ENCODE measurements around the gene PNO1. TPM values are rescaled to one million over a fixed set of nuclear protein-coding genes. Genes with fewer than 3 reads are reported as not detected.

Gene PNO1
- polyA plus RNA-seq, 1 donor (not counting 4 experiments of a cell fraction or from before 2014, with no cell fraction given), result 22.5 TPM

GRCh38 chr2:68190991-68191731, 33.5 kb downstream of the PNO1 start:
- peak; percentile 79 for FAIRE-seq
- no peak overlapping the region for H2AFZ ChIP-seq (ENCODE audit: control insufficient read depth, low read length)
- H3K4me2 ChIP-seq (ENCODE audit: control insufficient read depth, extremely low read depth, insufficient read depth, low read depth, low read length), result peak overlapping the region; percentile 4
- dilution Hi-C loops (cut with MboI; ENCODE audit: extremely low pct_ligation_motif_present, low sequenced_read_pairs), result no loop called here
- no peaks in the 10 kb centered on the region for H3K9me3 ChIP-seq (ENCODE audit: control insufficient read depth, low read depth, low read length)
- no peaks in the 10 kb centered on the region for H3K9me1 ChIP-seq (ENCODE audit: control insufficient read depth, extremely low read depth, insufficient read depth, low read length)
- no peaks in the 10 kb centered on the region for H4K20me1 ChIP-seq (ENCODE audit: control insufficient read depth, extremely low read depth, insufficient read depth, low read length)
- H3K79me2 ChIP-seq (ENCODE audit: control insufficient read depth, insufficient read depth, low read length), result peaks cover 69% of the 10 kb centered on the region
- H3K4me1 ChIP-seq (ENCODE audit: control insufficient read depth, extremely low read depth, insufficient read depth, low read length), result peaks cover 29% of the 10 kb centered on the region
- H3K27me3 ChIP-seq (ENCODE audit: control insufficient read depth, extremely low read depth, insufficient read depth, low read length), result no peaks in the 10 kb centered on the region
- peak overlapping the region; percentile 23 for H3K9ac ChIP-seq (ENCODE audit: control insufficient read depth, extremely low read depth, insufficient read depth, low read length)
- no peak for DNase-seq (ENCODE audit: low read depth, low spot score)
- no peaks in the 10 kb centered on the region for H3K36me3 ChIP-seq (ENCODE audit: control insufficient read depth in 2 of 2, extremely low read depth in 1 of 2, insufficient read depth in 2 of 2, low read length in 2 of 2)
- H3K27ac ChIP-seq (ENCODE audit: control insufficient read depth, insufficient read depth, low read length), result peak overlapping the region; percentile 81
- no peak overlapping the region for H3K4me3 ChIP-seq (ENCODE audit: control insufficient read depth in 2 of 3, extremely low read depth in 1 of 3, insufficient read depth in 2 of 3, low read depth in 1 of 3, low read length in 3 of 3)
- TF ChIP-seq CTCF (optimal IDR thresholded peaks at IDR 0.05 in 1 of 3, IDR thresholded peaks at IDR 0.05 in 1 of 3, conservative IDR thresholded peaks at IDR 0.05 in 1 of 3; ENCODE audit: extremely low read depth in 1 of 3, insufficient read depth in 2 of 3, low read length in 3 of 3) (no peak), EZH2 (IDR thresholded peaks at IDR 0.05; ENCODE audit: low read length) (no peak)

- no peaks in the 10 kb centered on the region for H3K36me3 ChIP-seq (ENCODE audit: control insufficient read depth in 2 of 2, extremely low read depth in 1 of 2, insufficient read depth in 2 of 2, low read length in 2 of 2)
- no peak for DNase-seq (ENCODE audit: low read depth, low spot score)
- peaks cover 29% of the 10 kb centered on the region for H3K4me1 ChIP-seq (ENCODE audit: control insufficient read depth, extremely low read depth, insufficient read depth, low read length)
- no peaks in the 10 kb centered on the region for H4K20me1 ChIP-seq (ENCODE audit: control insufficient read depth, extremely low read depth, insufficient read depth, low read length)
- TF ChIP-seq EZH2 (IDR thresholded peaks at IDR 0.05; ENCODE audit: low read length) (no peak), CTCF (optimal IDR thresholded peaks at IDR 0.05 in 1 of 3, IDR thresholded peaks at IDR 0.05 in 1 of 3, conservative IDR thresholded peaks at IDR 0.05 in 1 of 3; ENCODE audit: extremely low read depth in 1 of 3, insufficient read depth in 2 of 3, low read length in 3 of 3) (no peak)
- H3K9ac ChIP-seq (ENCODE audit: control insufficient read depth, extremely low read depth, insufficient read depth, low read length), result peak overlapping the region; percentile 36
- no peak overlapping the region for H3K4me3 ChIP-seq (ENCODE audit: control insufficient read depth in 2 of 3, extremely low read depth in 1 of 3, insufficient read depth in 2 of 3, low read depth in 1 of 3, low read length in 3 of 3)
- H3K79me2 ChIP-seq (ENCODE audit: control insufficient read depth, insufficient read depth, low read length), result peaks cover 82% of the 10 kb centered on the region
- H3K9me1 ChIP-seq (ENCODE audit: control insufficient read depth, extremely low read depth, insufficient read depth, low read length), result no peaks in the 10 kb centered on the region
- H3K27ac ChIP-seq (ENCODE audit: control insufficient read depth, insufficient read depth, low read length), result peak overlapping the region; percentile 81
- dilution Hi-C loops (cut with MboI; ENCODE audit: extremely low pct_ligation_motif_present, low sequenced_read_pairs), result no loop called here
- H2AFZ ChIP-seq (ENCODE audit: control insufficient read depth, low read length), result no peak overlapping the region
- FAIRE-seq, result no peak
- peak overlapping the region; percentile 75 for H3K4me2 ChIP-seq (ENCODE audit: control insufficient read depth, extremely low read depth, insufficient read depth, low read depth, low read length)
- H3K9me3 ChIP-seq (ENCODE audit: control insufficient read depth, low read depth, low read length), result no peaks in the 10 kb centered on the region
- no peaks in the 10 kb centered on the region for H3K27me3 ChIP-seq (ENCODE audit: control insufficient read depth, extremely low read depth, insufficient read depth, low read length)
Measured at GRCh38 chr2:68193144-68193543, 35.5 kb downstream of the PNO1 start.
